GM12891 (cell line): ENCODE measurements around the gene U2AF1.
"Not testable (repeated sequence)": the region's sequence is repeated elsewhere in the genome, so short reads cannot be mapped to it uniquely, and the experiment has no call there.

Experiments used
- POLR2A ChIP-seq: IDR thresholded peaks from 2 replicates; pipeline ENCODE4 v1.6.1; 2011; ENCODE audit warnings: low read depth, low read length, control low read depth
- POLR2AphosphoS5 ChIP-seq: IDR thresholded peaks from 2 replicates; pipeline ENCODE4 v1.6.1; 2011; ENCODE audit warnings: low read depth, low read length, control low read depth
- SPI1 ChIP-seq: IDR thresholded peaks from 2 replicates; pipeline ENCODE4 v1.6.1; 2011; ENCODE audit warnings: low read depth, low read length, control low read depth
- TAF1 ChIP-seq: IDR thresholded peaks from 2 replicates; pipeline ENCODE4 v1.6.1; 2011; ENCODE audit warnings: low read depth, low read length, control low read depth

DNA sequence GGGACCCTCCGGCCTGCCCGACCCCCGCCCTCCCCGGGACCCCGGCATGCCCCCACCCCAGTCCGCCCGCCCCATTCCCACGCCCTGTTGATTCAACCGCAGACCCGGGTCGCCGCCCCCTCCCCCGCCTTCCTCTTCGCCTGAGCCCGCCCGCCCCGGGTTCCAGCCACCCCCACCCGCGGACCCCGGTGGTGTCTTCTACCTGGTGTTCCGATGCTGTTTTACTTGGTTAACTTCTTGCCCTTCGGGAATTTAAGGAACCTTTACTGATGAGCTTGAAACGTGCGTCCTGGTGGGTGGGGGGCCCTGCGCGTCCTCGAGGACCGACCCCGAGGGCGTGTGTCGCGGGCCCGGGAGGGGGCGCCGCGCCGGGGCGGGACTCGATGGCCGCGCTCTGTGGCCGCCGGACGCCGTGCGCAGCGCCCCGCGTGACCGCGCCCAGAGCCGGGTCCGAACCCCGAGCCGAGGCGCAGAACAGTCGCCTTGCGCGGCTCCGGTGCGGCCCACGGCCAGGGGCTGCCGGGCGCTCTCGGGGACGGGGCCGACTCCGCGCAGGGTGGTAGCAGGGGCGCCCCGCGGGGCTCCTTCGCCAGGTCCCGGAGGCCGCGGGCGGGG, 31.2 kb downstream of the U2AF1 start:
- TF ChIP-seq POLR2AphosphoS5, SPI1, TAF1, POLR2A: not testable (repeated sequence)
